Transverse colon (tissue), 4 donors: ENCODE results near the gene JAK2.

Experiments
- EP300 ChIP-seq: sonication (generic); formaldehyde crosslinking; IDR thresholded peaks from one replicate; pipeline ENCODE4 v1.6.1; 2017; ENCODE audit warnings: antibody characterized with exemption, low read depth
- POLR2AphosphoS5 ChIP-seq, 3 donors: sonication (generic); formaldehyde crosslinking; IDR thresholded peaks; one replicate each; pipeline ENCODE4 v1.6.1; 2016; ENCODE audit warnings: antibody characterized with exemption in 3 of 3
- TF ChIP-seq, protein P1 (sequence below), 5 experiments: fragments of 200-600 bp in 3 of 5; fragments of 450-650 bp in 2 of 5; sonication (generic) in 3 of 5; IDR thresholded peaks; 1 replicate in 2 of 5; 2 replicates in 3 of 5; pipeline ENCODE4 v1.5.1; 2016 to 2017; ENCODE audit warnings: antibody characterized with exemption in 5 of 5, inconsistent platforms in 3 of 5, mild to moderate bottlenecking in 2 of 5, moderate library complexity in 1 of 5

DNA sequence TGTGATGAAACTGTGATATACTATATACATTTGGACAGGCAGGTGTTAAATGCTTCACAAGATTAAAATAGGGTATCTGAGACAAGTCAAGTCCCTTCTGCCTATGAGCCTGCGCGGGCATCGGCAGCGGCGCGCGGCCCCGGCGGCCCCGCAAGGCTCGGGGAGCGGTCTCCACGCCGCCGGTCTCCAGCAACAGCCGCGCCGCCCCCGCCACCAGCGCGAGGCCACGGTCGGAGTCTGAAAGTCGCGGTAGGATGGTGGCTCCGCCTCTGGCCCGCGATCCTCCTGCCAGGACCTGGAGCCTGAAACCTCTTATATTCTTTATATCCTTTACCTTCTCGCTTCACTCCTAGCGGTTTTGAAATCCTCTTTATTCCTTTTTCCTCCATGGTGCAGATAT is 100.9 kb downstream of the JAK2 start:
- TF ChIP-seq, protein P1, sequence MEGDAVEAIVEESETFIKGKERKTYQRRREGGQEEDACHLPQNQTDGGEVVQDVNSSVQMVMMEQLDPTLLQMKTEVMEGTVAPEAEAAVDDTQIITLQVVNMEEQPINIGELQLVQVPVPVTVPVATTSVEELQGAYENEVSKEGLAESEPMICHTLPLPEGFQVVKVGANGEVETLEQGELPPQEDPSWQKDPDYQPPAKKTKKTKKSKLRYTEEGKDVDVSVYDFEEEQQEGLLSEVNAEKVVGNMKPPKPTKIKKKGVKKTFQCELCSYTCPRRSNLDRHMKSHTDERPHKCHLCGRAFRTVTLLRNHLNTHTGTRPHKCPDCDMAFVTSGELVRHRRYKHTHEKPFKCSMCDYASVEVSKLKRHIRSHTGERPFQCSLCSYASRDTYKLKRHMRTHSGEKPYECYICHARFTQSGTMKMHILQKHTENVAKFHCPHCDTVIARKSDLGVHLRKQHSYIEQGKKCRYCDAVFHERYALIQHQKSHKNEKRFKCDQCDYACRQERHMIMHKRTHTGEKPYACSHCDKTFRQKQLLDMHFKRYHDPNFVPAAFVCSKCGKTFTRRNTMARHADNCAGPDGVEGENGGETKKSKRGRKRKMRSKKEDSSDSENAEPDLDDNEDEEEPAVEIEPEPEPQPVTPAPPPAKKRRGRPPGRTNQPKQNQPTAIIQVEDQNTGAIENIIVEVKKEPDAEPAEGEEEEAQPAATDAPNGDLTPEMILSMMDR (IDR thresholded peaks at IDR 0.05): no peak
- TF ChIP-seq EP300 (no peak), POLR2AphosphoS5 (IDR thresholded peaks at IDR 0.05) (no peak)
